Calu3 (cell line): ENCODE results near the gene GRK3. TPM values are rescaled to one million over a fixed set of nuclear protein-coding genes. Genes with fewer than 3 reads are reported as not detected.

ENCODE experiments used
- BruUV-seq: library from RNA; stranded (reverse); fragments of 400-500 nt; replicated peaks from 2 replicates; lab custom pipeline; 2021; lab: Mats Ljungman, UMichigan
- CTCF ChIA-PET: fragments of 300-600 bp; sonication (Branson Sonifier 250); formaldehyde crosslinking; loops from one replicate; lab custom pipeline; 2022; ENCODE audit warnings: antibody characterized with exemption; lab: Charles Lee
- DNase-seq: peaks from one replicate; pipeline ENCODE4 v3.0.0; 2022
- H3K27ac Mint-ChIP-seq: one replicate; pipeline ENCODE4 v1.8.0; 2022; ENCODE audit warnings: mixed read lengths; ENCODE audit not compliant: unreplicated experiment
- H3K27me3 Mint-ChIP-seq: one replicate; pipeline ENCODE4 v1.8.0; 2022; ENCODE audit warnings: mixed read lengths; ENCODE audit not compliant: unreplicated experiment
- H3K36me3 Mint-ChIP-seq: one replicate; pipeline ENCODE4 v1.8.0; 2022; ENCODE audit warnings: mild to moderate bottlenecking, moderate library complexity, mixed read lengths; ENCODE audit not compliant: insufficient read depth, unreplicated experiment
- H3K4me1 Mint-ChIP-seq: one replicate; pipeline ENCODE4 v1.8.0; 2022; ENCODE audit warnings: mild to moderate bottlenecking, low read depth, mixed read lengths; ENCODE audit not compliant: unreplicated experiment
- H3K4me3 Mint-ChIP-seq: one replicate; pipeline ENCODE4 v1.8.0; 2022; ENCODE audit warnings: mild to moderate bottlenecking, low read depth, moderate library complexity, mixed read lengths; ENCODE audit not compliant: unreplicated experiment
- H3K9me3 Mint-ChIP-seq: one replicate; pipeline ENCODE4 v1.8.0; 2022; ENCODE audit warnings: low read depth, mixed read lengths; ENCODE audit not compliant: unreplicated experiment
- CTCF ChIP-seq: fragments of 200-600 bp; IDR thresholded peaks from one replicate; pipeline ENCODE4 v1.8.0; 2022; ENCODE audit warnings: antibody characterized with exemption; ENCODE audit not compliant: unreplicated experiment
- intact Hi-C: fragments of 100-400 bp; cut with micrococcal nuclease; formaldehyde crosslinking; loops from one replicate; pipeline ENCODE4 v1.10.0; 2022; ENCODE audit not compliant: unreplicated experiment
- total RNA-seq: library from RNA; stranded (reverse); gene quantifications from 2 replicates; pipeline ENCODE4 v1.2.3, GENCODE V29; 2022

GRK3 gene
- total RNA-seq, 1 experiment from 2014 or later, result 12.0 TPM

- TF ChIP-seq CTCF, result no peak
- H3K27me3 Mint-ChIP-seq, result no peaks in the 10 kb centered on the region
- no peak overlapping the region for H3K27ac Mint-ChIP-seq
- DNase-seq, result no peak
- BruUV-seq, result no TSS peak
- CTCF ChIA-PET, result no interaction called here
- peaks cover 25% of the 10 kb centered on the region for H3K4me1 Mint-ChIP-seq
- intact Hi-C loops, result no loop called here
- peaks cover 4% of the 10 kb centered on the region for H3K9me3 Mint-ChIP-seq
- H3K36me3 Mint-ChIP-seq, result peaks cover 12% of the 10 kb centered on the region
- H3K4me3 Mint-ChIP-seq, result no peak overlapping the region
These were observed 193.2 kb downstream of the GRK3 start for GRCh38 chr22:25757686-25758085.

- peaks cover 25% of the 10 kb centered on the region for H3K4me1 Mint-ChIP-seq
- DNase-seq, result no peak
- CTCF ChIA-PET, result interaction anchor here (0.7 kb wide), 1 partner anchor 11 kb away, joined by 3 read pairs; no protein-coding TSS in a partner anchor
- no peaks in the 10 kb centered on the region for H3K27me3 Mint-ChIP-seq
- H3K27ac Mint-ChIP-seq, result no peak overlapping the region
- no peak for TF ChIP-seq CTCF
- H3K36me3 Mint-ChIP-seq, result peaks cover 12% of the 10 kb centered on the region
- H3K9me3 Mint-ChIP-seq, result peaks cover 4% of the 10 kb centered on the region
- no peak overlapping the region for H3K4me3 Mint-ChIP-seq
- BruUV-seq, result no TSS peak
- intact Hi-C loops, result no loop called here
These were observed 193.8 kb downstream of the GRK3 start for GRCh38 chr22:25758316-25758715.

GRCh38 chr22:25759825-25760231 lies 195.4 kb downstream of the GRK3 start:
- Mint-ChIP-seq H3K27ac (peak overlapping the region; percentile 71), H3K4me3 (no peak overlapping the region), H3K9me3 (peaks cover 4% of the 10 kb centered on the region), H3K27me3 (no peaks in the 10 kb centered on the region), H3K36me3 (peaks cover 12% of the 10 kb centered on the region), H3K4me1 (peaks cover 25% of the 10 kb centered on the region)
- CTCF ChIA-PET, result interaction anchor here (0.6 to 1.0 kb wide), 3 partner anchors 9 to 571 kb away, joined by 3 to 8 read pairs (median 4); no protein-coding TSS in a partner anchor
- intact Hi-C loops, result no loop called here
- TF ChIP-seq CTCF, result no peak
- no TSS peak for BruUV-seq
- peak; percentile 72 for DNase-seq

GRCh38 chr22:25760294-25760693 lies 195.8 kb downstream of the GRK3 start:
- Mint-ChIP-seq H3K9me3 (peaks cover 4% of the 10 kb centered on the region), H3K4me1 (peaks cover 25% of the 10 kb centered on the region), H3K36me3 (peaks cover 12% of the 10 kb centered on the region), H3K27me3 (no peaks in the 10 kb centered on the region), H3K4me3 (no peak overlapping the region), H3K27ac (peak overlapping the region; percentile 71)
- intact Hi-C loops, result no loop called here
- no peak for TF ChIP-seq CTCF
- no TSS peak for BruUV-seq
- DNase-seq, result no peak
- CTCF ChIA-PET, result interaction anchor here (0.6 to 1.0 kb wide), 4 partner anchors 10 to 572 kb away, joined by 3 to 8 read pairs (median 4); no protein-coding TSS in a partner anchor
